Activated CD4-positive, alpha-beta T cell treated with anti-CD3 and anti-CD28 coated beads, Interleukin-10, Interleukin-2, amounts not matched to agents 100 ng/mL and 50 ng/mL, durations not matched to agents 16 hours and 8 hours (primary cell): ENCODE measurements around the gene TMEM218.

Source experiments
- DNase-seq: peaks from one replicate; pipeline ENCODE4 v3.0.0-alpha.2; 2020

Gene TMEM218

DNA sequence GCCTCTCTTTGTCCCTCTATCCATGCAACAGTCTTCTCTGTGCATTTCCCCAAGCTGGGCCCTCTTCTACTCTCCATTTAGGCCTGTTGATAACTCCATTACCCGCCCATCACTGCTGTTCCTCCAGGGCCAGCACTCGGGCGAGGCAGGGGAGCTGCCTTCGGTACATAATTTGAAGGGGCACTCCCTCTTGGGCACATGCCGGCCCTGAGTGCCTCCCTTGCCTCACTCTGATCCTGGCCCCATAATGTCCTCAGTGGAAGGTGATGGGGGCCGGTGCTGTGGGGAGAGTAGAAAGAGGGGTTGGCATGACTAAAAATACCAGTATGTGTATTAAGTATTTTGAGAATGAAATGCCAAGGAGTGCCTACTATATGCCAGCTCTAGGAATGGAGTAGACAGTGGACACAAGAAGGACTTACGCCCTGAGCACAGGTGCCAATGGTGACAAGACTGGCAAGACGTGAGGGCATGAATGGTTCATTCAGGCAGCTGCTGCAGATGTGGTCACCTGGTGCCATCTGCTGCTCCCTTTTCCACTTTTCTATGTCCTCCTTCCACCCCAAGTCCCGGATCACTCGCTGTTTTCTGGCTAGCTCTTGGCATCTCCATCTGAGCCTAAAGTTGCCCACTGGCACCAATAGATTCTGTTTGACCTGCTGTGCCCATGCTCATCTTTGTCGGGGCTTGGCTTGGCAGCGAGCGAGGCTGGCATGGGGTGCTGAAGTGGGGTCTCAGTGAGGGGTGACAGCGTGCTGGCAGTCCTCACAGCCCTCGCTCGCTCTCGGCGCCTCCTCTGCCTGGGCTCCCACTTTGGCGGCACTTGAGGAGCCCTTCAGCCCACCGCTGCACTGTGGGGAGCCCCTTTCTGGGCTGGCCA lies 22.6 kb downstream of the TMEM218 start:
- no peak for DNase-seq

- no peak for DNase-seq
Observed at GRCh38 chr11:125088123-125088522, 23.3 kb downstream of the TMEM218 start.

DNA sequence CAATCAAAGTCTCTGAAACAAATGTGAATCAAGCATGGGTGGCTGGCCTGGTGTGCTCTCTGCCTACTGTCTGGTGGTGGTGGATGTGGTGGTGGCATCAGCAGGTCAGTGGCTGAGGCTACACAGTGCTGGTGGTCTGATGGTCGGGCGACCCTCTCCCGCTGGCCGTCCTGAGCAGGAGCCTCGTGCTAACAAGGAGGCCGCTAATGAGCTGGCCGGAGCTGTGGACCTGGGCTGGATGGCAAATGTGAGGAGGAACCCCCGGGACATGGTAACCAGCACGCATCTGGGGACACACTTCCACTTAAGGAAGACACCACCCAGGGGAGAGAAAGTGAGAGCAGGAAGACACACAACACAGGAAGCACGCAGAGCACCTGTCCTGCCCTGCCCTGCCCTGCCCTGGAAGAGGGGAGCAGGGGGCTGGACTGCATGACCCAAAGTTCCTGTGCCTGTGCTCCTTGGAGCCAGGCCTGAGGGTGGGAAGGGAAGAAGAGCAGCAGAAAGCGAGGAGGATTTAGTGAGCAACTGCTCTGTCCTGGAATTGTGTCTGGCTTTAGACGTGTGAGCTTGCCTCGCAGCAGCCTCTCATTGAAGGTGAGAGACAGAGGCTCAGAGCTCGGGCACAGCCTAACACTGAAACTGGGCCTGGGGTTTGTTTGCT lies 24.7 kb downstream of the TMEM218 start:
- no peak for DNase-seq

GRCh38 chr11:125085301-125086081 lies 25.9 kb downstream of the TMEM218 start:
- no peak for DNase-seq

DNA sequence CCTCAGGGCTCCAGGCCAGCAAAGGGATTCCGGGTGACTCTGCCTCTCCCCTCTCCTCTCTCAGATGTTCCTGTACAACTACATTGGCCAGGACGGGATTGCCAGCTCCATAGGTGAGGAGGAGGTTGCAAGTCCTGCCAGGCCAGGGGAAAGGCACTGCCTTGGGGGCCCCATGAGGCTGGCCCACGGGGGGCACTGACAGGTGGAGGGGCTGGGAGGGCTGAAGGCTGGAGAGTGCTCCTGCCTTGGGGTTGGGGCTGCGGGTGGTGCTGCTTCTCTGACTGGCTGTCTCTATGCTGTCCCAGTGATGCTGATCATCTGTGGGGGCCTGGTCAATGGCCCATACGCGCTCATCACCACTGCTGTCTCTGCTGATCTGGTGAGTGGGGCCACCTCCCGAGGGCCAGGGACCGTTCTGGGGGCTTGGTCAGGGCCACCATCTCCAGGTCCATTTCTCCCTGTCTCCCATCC lies 26.6 kb downstream of the TMEM218 start:
- DNase-seq = no peak

- no peak for DNase-seq
Observed at GRCh38 chr11:125084057-125084416, 27.4 kb downstream of the TMEM218 start.

GRCh38 chr11:125083312-125084056 lies 27.9 kb downstream of the TMEM218 start:
- no peak for DNase-seq

- DNase-seq = no peak
Observed at GRCh38 chr11:125082611-125083311, 28.7 kb downstream of the TMEM218 start.

- DNase-seq = no peak
Observed at GRCh38 chr11:125082040-125082439, 29.4 kb downstream of the TMEM218 start.

DNA sequence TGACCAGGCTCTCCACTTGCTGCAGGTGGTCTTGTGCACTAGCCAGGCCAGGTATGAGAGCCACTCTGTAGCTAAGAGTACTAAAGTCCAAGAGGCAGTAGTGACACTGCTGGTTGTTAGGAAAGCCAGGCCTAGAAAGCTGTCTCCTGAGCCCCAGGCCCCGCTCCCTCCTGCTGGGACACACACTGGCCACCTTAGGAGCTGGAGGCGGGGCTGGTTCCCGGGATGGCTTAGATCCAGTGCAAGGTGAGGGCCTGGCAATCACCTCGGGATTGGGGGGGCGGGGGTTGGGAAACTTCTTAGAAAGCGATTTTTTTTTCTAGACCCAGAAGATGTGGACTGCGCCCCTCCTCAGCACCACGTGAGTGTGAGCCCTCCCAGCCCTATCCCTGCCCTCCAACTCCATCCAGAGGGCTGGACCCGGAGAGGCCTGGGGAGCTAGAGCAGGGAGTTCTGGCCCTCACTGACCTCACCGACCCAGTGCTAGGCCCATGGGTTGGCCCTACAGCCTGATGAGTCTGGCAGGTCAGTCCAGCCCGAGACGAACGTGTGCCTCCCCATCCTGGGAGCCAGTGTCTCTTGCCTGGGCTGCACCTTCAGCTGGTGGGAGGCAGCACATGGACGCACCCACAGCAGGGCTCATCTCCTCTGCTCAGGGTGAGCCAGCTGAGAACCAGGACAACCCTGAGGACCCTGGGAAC lies 30.2 kb downstream of the TMEM218 start:
- no peak for DNase-seq

DNA sequence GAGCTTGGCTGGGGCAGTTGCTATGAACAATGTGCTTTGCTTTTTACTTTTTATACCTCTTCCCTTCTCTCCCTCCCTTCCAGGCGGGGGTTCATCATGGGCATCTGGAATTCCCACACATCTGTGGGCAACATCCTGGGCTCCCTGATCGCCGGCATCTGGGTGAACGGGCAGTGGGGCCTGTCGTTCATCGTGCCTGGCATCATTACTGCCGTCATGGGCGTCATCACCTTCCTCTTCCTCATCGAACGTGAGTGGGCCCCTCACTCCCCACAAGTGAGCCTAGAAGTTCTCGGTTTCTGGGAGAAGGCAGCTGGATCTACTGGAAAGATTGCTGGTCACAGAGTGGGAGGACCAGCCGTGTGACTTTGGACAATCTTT lies 30.9 kb downstream of the TMEM218 start:
- no peak for DNase-seq

GRCh38 chr11:125079878-125080530 lies 31.4 kb downstream of the TMEM218 start:
- DNase-seq = no peak

DNA sequence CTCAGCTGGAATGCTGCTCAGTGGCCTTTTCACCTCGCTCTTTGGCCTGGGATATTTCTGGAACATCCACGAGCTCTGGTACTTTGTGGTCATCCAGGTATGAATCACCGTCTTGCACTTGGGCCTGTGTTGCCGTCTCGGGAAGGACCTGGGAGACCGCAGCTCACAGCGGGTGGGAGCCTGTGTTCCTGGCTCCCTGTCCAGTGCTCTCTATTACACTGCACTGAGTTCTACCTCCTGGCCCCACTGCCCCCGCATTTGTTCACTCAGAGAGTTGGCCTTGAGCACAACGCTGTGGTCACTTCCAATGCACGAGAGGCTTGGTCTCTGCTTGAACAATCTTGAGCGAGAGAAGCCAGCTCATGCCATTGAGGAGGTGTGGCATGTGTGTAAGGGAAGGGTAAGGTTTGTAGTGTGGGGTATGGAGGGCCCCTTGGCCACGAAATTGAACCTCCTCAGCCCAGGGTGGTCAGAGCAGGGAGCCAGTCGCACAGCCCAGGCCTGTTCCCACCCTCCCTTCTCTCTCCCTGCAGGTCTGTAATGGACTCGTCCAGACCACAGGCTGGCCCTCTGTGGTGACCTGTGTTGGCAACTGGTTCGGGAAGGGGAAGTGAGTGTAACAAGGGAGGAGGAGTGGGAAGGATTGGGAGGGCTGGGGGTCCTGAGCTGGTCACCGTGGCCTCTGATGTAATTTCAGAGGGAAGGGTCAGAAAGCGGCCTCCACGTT lies 32.1 kb downstream of the TMEM218 start:
- DNase-seq = no peak

GRCh38 chr11:125078516-125079140 lies 32.8 kb downstream of the TMEM218 start:
- DNase-seq = no peak

DNA sequence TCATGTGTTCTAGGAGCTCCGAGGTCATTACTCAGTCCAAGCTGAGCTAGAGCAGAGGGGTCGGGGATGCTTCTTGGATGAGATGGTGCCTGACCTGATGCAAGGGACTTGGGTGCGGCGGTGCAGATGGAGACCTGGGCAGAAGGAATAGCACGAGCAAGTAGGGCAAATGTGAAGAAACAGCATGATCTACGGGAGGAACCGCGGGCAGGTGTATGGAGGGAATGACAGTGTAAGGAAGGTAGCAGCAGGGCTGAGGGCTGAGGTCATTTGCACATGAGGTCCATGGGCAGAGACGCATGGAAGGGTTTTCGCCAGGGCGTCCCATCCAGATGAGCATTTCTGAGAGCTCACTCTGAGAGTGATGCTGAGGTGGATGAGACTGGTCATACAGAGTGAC lies 33.4 kb downstream of the TMEM218 start:
- no peak for DNase-seq

- DNase-seq = no peak
Observed at GRCh38 chr11:125076378-125076945, 35.0 kb downstream of the TMEM218 start.

DNA sequence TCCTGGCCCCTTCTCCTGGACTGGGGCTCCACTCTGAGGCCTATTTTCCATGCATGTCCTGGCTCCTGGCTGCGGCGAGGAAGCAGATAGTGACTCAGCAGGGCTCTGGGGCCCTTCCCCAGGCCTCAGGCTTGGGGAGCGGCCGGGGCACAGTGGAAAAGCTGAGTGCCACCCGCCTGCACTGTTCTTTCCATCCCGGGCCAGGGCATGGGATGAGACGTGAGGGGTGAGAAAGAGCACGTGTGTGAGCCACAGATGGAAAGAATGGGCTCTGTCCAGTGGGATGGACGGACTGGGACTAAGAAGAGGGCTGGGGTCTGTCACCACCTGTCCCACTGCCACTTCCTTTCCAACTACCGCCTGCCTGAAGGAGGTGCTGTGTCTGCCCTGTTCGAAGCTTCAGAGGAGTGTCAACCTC lies 35.5 kb downstream of the TMEM218 start:
- DNase-seq = no peak

DNA sequence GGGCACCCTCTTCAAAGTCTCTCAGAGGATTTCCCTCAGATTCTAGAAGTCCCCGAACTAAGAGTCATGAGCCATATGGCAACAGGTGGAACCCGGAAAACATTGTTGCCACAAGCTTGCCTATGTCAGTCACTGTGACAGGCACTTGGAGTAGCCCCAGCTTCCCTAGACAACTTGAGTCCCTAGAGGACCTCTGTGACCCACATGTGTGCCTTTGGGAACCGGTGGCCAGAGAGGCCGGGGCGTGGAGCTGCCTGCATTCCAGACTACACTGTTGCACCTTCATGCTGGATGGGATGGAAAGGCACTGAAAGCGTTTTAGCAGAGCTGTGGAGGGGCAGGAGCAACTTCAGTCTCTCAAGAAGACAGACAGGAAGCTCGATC lies 36.2 kb downstream of the TMEM218 start:
- DNase-seq = no peak

- no peak for DNase-seq
Observed at GRCh38 chr11:125074511-125075241, 36.8 kb downstream of the TMEM218 start.
